Measurements from ENCODE around the gene RSRP1. TPM values are rescaled to one million over a fixed set of nuclear protein-coding genes. Genes with fewer than 3 reads are reported as not detected.

Gene RSRP1
- polyA plus RNA-seq, 3 donors = 39.4 to 87.5 (median 46.0) TPM

- H3K27ac ChIP-seq (ENCODE audit: low read depth, low read length) = peak overlapping the region; percentile 88
- WGBS, 3 donors = 23 to 24% (median 23%) methylated on average over 13 of the region's 13 CpGs
Measured at GRCh38 chr1:25232866-25233784, 14.1 kb downstream of the RSRP1 start.

- WGBS, 3 donors = 0% methylated on average over 54 of the region's 54 CpGs
Measured at GRCh38 chr1:25232027-25232865, 15.0 kb downstream of the RSRP1 start, which contains the start of gene SYF2. TSS of gene SYF2 (minus strand) at chr1:25232502. CDS start at chr1:25232467, 35 bp downstream.

GRCh38 chr1:25223471-25223870 lies 23.8 kb downstream of the RSRP1 start:
- no peak overlapping the region for H3K27ac ChIP-seq (ENCODE audit: low read depth, low read length)
- WGBS, 3 donors = 75 to 88% (median 85%) methylated on average over 3 of the region's 3 CpGs

More at GRCh38 chr1:25232027-25232865, 15.0 kb downstream of the RSRP1 start, which contains the start of gene SYF2:
- peak within 1 kb of the TSS; percentile 88 for H3K27ac ChIP-seq (ENCODE audit: low read depth, low read length)

- 85 to 95% (median 90%) methylated on average over 4 of the region's 4 CpGs for WGBS, 3 donors
- H3K27ac ChIP-seq (ENCODE audit: low read depth, low read length) = no peak overlapping the region
Measured at GRCh38 chr1:25222606-25223005, 24.6 kb downstream of the RSRP1 start.

DNA sequence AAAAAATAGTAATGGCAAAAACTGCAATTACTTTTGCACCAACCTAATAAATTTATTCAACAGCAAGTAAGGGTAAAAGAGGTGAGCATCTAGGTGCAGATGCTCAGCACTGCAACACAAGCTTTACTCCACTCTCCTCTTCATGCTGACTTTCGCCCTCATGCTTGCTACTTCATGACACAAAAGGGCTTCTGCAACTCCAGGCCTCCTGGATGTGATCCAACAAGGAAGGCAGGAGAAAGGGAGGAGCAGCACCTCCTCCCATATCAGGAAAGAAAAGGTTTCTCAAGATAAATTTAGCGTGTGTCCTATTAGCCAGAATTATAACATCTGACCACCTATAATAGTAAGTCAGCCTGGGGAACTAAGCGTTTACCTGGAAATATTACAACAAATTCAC lies 26.6 kb downstream of the RSRP1 start:
- no peak overlapping the region for H3K27ac ChIP-seq (ENCODE audit: low read depth, low read length)
- 87 to 89% (median 88%) methylated on average over 3 of the region's 3 CpGs for WGBS, 3 donors

DNA sequence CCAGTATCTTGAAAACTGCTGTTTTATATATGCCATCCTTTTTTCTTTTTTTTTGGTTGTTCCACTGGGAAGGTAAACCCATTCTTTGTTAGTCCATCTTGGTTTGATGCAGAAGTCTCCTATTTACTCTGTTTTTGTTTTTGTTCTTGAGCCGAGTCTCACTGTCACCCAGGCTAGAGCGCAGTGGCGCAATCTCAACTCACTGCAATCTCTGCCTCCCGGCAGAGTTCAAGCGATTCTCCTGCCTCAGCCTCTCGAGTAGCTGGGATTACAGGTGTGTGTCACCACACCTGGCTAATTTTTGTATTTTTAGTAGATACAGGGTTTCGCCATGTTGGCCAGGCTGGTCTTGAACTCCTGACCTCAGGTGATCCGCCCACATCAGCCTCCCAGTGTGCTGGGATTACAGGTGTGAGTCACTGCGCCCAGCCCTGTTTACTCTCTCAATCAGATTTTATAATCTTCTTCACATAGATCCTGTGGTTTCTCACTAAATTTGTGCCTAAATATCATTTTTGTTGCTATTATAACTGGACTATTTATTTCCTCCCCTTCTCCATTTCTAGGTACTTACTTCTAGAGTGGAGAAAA lies 27.5 kb downstream of the RSRP1 start:
- 91 to 95% (median 93%) methylated on average over 9 of the region's 9 CpGs for WGBS, 3 donors
- H3K27ac ChIP-seq (ENCODE audit: low read depth, low read length) = no peak overlapping the region

DNA sequence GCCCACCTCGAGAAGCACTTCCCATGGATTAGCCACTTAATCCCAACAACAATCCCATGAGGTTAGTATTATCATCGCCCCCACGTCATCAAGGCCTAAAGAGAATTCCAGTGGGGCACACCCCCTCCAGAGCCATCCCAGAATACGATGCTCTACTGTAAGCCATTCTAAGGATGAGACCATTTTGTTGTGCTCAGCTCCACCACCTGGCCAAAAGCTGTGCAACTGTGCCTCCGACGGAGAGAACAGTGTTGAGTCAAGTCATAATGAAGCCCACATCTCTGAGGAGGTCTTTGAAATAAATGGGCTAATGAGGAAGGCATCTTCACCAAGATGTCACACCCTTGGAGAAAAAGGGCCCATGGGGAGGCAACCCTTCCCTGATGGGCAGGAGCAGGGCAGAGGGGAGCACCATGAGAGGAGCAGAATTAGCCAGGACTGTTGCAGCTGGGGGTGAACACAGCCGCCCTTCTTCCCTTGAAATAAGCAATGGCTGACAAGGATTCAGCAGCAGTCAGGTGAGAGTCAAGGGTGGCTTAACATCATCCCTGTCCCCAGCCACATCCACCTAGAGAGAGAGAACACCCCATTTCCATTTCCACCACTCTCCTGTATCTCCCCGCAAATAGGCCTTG lies 29.5 kb downstream of the RSRP1 start:
- 84 to 86% (median 84%) methylated on average over 8 of the region's 8 CpGs for WGBS, 3 donors
- H3K27ac ChIP-seq (ENCODE audit: low read depth, low read length) = no peak overlapping the region

GRCh38 chr1:25217015-25217414 lies 30.2 kb downstream of the RSRP1 start:
- 71 to 85% (median 84%) methylated on average over 3 of the region's 3 CpGs for WGBS, 3 donors
- H3K27ac ChIP-seq (ENCODE audit: low read depth, low read length) = no peak overlapping the region

DNA sequence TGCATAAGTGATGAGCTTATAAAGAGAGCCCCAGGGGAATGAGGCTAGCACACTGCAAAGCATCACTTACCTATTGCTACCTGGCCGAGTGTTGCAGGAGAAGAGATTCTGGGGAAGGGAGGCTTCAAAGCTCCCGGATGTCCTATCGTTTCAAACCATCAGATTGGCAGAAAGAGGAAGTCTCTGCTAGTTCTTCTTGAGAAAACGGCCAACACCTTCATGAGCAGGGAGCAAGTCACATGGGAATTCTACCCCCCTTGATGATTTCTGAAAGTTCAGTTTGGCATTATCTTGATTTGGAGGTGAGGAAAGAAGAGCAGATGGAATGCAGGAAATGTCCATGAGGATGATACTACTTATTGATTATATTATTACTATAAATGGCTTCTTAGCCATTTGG lies 31.1 kb downstream of the RSRP1 start:
- H3K27ac ChIP-seq (ENCODE audit: low read depth, low read length) = no peak overlapping the region
- WGBS, 3 donors = 54 to 77% (median 65%) methylated on average over 4 of the region's 4 CpGs

DNA sequence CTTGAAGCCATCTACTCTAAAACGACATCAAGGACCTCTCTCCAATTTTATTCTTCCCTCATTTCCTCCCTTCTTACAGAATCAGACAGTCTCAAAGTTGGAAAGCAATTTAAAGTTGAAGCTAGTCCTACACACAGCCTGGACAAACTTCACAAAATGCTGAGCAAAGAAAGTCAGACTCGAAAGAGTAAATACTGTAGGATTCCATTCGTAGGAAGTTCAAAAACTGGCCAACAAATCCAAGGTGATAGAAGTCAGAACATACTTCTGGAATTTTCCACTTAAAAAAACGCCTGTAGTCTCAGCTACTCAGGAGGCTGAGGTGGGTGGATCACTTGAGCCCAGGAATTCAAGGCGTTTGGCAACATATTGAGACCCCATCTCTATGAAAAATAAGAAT lies 34.5 kb downstream of the RSRP1 start:
- no peak overlapping the region for H3K27ac ChIP-seq (ENCODE audit: low read depth, low read length)
- 53 to 58% (median 54%) methylated on average over 5 of the region's 5 CpGs for WGBS, 3 donors

- 47 to 49% (median 47%) methylated on average over 3 of the region's 3 CpGs for WGBS, 3 donors
- H3K27ac ChIP-seq (ENCODE audit: low read depth, low read length) = no peak overlapping the region
Measured at GRCh38 chr1:25210728-25211127, 36.5 kb downstream of the RSRP1 start.

GRCh38 chr1:25209516-25209915 lies 37.7 kb downstream of the RSRP1 start:
- H3K27ac ChIP-seq (ENCODE audit: low read depth, low read length) = no peak overlapping the region
- 73 to 94% (median 84%) methylated on average over 3 to 4 of the region's 4 CpGs for WGBS, 3 donors

GRCh38 chr1:25208561-25209222 lies 38.6 kb downstream of the RSRP1 start:
- WGBS, 3 donors = 32 to 76% (median 72%) methylated on average over 2 of the region's 2 CpGs
- H3K27ac ChIP-seq (ENCODE audit: low read depth, low read length) = no peak overlapping the region

DNA sequence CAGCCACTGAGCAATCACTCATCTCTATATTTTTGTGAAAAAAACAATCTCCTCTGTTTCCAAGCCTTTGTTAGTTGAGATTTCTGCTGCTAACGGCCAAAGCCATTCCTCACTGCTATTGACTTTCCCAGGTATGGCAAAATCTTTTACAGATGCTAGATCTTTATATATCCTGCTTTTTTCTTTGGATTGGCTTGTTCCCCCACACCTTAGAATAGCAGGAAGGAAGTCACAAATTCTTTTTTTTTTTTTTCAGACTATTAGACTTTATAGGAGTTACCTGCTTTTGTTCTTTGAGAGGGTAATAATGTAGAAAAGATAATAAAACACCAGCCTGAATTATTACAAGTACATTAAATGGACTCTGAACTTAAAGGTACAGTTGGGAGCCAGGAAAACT lies 39.2 kb downstream of the RSRP1 start:
- 64 to 82% (median 66%) methylated on average over 1 of the region's 1 CpG for WGBS, 3 donors
- H3K27ac ChIP-seq (ENCODE audit: low read depth, low read length) = no peak overlapping the region

GRCh38 chr1:25206201-25206600 lies 41.1 kb downstream of the RSRP1 start:
- H3K27ac ChIP-seq (ENCODE audit: low read depth, low read length) = no peak overlapping the region
- 75 to 93% (median 91%) methylated on average over 5 of the region's 5 CpGs for WGBS, 3 donors

DNA sequence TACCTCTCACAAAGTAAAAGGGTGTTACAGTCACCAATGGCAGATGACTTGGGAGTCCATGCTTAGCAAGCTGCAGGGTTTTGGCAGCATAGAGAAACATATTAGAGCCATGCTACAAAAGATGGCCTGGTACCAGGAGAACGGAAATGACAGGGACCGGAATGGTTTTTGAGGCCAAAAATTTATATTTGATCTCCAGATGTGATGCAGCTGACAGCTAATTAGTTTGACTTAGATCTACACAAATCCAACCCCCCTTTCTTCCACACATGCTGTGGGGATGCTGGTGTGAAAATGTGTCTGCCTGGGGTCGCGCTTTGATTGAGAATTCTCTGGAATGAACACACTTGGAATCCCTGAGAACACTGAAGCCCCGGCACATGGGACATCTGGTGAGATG lies 41.5 kb downstream of the RSRP1 start:
- WGBS, 3 donors = 74 to 89% (median 83%) methylated on average over 5 of the region's 5 CpGs
- no peak overlapping the region for H3K27ac ChIP-seq (ENCODE audit: low read depth, low read length)

DNA sequence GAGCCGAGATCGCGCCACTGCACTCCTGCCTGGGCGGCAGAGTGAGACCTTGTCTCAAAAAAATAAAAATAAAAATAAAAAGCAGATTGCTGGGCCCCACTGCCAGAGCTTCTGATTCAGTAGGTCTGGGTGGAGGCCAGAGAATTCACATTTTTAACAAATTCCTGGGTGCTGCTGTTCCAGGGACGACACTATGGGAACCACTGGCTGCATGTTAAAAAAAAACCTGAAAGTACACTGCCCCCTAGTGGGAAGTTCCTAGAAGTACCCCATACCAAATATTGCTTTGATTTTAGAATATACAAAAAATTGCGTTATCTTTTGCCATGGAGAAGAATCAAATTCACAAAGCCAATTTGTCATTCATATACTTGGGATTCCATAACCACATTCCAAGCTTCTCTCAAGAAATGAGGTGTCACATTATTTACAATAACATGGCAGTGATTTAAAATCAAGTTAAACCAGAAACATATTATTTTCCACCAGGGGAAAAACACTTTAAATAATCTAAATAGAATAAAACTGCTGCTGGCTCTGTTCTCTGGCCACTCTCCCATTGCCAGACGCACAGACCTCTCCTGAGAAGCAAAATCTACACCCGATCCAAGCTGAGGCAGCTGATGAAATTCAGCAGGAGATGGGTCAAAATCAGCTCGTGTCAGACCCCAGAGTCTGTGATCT lies 42.3 kb downstream of the RSRP1 start:
- H3K27ac ChIP-seq (ENCODE audit: low read depth, low read length) = no peak overlapping the region
- WGBS, 3 donors = 51 to 60% (median 60%) methylated on average over 9 of the region's 9 CpGs
